Thyroid gland (tissue), 4 donors: ENCODE results near the gene FBXO24.

ENCODE experiments used
- CTCF ChIP-seq, 6 experiments: fragments of 200-600 bp in 3 of 6; fragments of 450-650 bp in 3 of 6; sonication (generic) in 3 of 6; IDR thresholded peaks; one replicate each; pipeline ENCODE4 v1.5.1; 2016 to 2019; ENCODE audit warnings: antibody characterized with exemption in 6 of 6, mild to moderate bottlenecking in 2 of 6, inconsistent platforms in 1 of 6, moderate library complexity in 1 of 6
- POLR2A ChIP-seq, 2 donors: fragments of 450-650 bp; IDR thresholded peaks; one replicate each; pipeline ENCODE4 v1.6.1; 2017; ENCODE audit warnings: antibody characterized with exemption in 2 of 2, mild to moderate bottlenecking in 2 of 2, moderate library complexity in 1 of 2

DNA sequence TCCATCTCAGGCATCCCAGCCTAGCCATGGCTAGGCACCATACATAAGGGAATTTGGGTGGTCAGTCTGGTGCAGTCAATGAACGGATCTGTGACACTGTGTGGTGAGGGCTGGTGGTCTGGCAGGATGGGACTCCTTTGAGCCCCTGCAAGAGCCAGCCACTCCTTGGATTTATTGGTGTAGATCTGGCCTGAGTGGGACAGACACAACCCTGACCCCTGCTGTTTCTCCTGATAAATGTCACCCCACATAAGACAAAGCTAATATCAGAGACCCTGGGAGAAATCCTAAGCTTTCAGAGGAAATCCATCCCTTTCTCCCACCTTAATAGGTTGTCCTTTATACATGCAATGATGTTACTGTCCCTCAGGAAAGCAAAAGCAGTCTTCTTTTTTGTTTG is 2.3 kb downstream of the FBXO24 start:
- TF ChIP-seq CTCF (IDR thresholded peaks at IDR 0.05) (peak in 3 of 6 experiments; percentile 26 to 40 (median 31)), POLR2A (IDR thresholded peaks at IDR 0.05) (no peak)
